DMS79 treated with DMSO at 0.1 percent for 48 hours (cell line): ENCODE data around the gene DVL2.
A peak's percentile ranks its signal among the peaks of the same experiment; 100 is the strongest.
"Not testable (repeated sequence)": the region's sequence is repeated elsewhere in the genome, so short reads cannot be mapped to it uniquely, and the experiment has no call there.

Source experiments
- DNase-seq: peaks from one replicate; lab custom pipeline; 2025; lab: John Stamatoyannopoulos, UW

Gene DVL2

GRCh38 chr17:7256766-7257456, 22.6 kb upstream of the DVL2 start:
- no peak for DNase-seq

- no peak for DNase-seq
These were observed 20.2 kb upstream of the DVL2 start for GRCh38 chr17:7254511-7254910.

- DNase-seq: no peak
These were observed 18.8 kb upstream of the DVL2 start for GRCh38 chr17:7253082-7253481.

- peak; percentile 93 for DNase-seq
These were observed 18.1 kb upstream of the DVL2 start, which contains the start of gene ELP5 for GRCh38 chr17:7252176-7253043. Gene ELP5 (plus strand): TSS chr17:7252215. CDS start chr17:7252551, 336 bp downstream.

- peak; percentile 98 for DNase-seq
These were observed 17.4 kb upstream of the DVL2 start, which contains the start of gene CTDNEP1 for GRCh38 chr17:7251661-7252175. Gene CTDNEP1 (minus strand): TSS chr17:7251734. CDS start chr17:7251296, 438 bp downstream.

GRCh38 chr17:7250695-7251627, 16.6 kb upstream of the DVL2 start:
- no peak for DNase-seq

- no peak for DNase-seq
These were observed 15.5 kb upstream of the DVL2 start for GRCh38 chr17:7249830-7250229.

- DNase-seq: no peak
These were observed 14.9 kb upstream of the DVL2 start for GRCh38 chr17:7249214-7249613.

GRCh38 chr17:7248796-7249195, 14.5 kb upstream of the DVL2 start:
- DNase-seq: no peak

- no peak for DNase-seq
These were observed 12.5 kb upstream of the DVL2 start for GRCh38 chr17:7246779-7247178.

GRCh38 chr17:7243838-7244237, 9.5 kb upstream of the DVL2 start:
- not testable (repeated sequence) for DNase-seq

- DNase-seq: no peak
These were observed 9.1 kb upstream of the DVL2 start for GRCh38 chr17:7243453-7243729.

- peak; percentile 95 for DNase-seq
These were observed 8.6 kb upstream of the DVL2 start for GRCh38 chr17:7242717-7243452.

- DNase-seq: peak; percentile 87
These were observed 7.7 kb upstream of the DVL2 start, which contains the start of gene GABARAP for GRCh38 chr17:7241783-7242716. Gene GABARAP (minus strand): TSS chr17:7242449. CDS start chr17:7242330, 119 bp downstream.

GRCh38 chr17:7241090-7241733, 6.9 kb upstream of the DVL2 start:
- no peak for DNase-seq

GRCh38 chr17:7240375-7240774, 6.1 kb upstream of the DVL2 start:
- DNase-seq: no peak

GRCh38 chr17:7239091-7240027, 5.0 kb upstream of the DVL2 start, which contains the start of gene PHF23:
Gene PHF23 (minus strand): TSS chr17:7239457. CDS start chr17:7239279, 178 bp downstream.
- peak; percentile 99 for DNase-seq

- no peak for DNase-seq
These were observed 4.2 kb upstream of the DVL2 start for GRCh38 chr17:7238420-7239090.
